HG02852 (cell line): Measurements from ENCODE around the gene ARL10.

Experiments
- ATAC-seq: cut with Tn5 transposase; IDR thresholded peaks from one replicate; pipeline ENCODE4 v1.9.1; 2021; ENCODE audit warnings: mild to moderate bottlenecking, moderate library complexity; ENCODE audit not compliant: unreplicated experiment

The ARL10 gene

DNA sequence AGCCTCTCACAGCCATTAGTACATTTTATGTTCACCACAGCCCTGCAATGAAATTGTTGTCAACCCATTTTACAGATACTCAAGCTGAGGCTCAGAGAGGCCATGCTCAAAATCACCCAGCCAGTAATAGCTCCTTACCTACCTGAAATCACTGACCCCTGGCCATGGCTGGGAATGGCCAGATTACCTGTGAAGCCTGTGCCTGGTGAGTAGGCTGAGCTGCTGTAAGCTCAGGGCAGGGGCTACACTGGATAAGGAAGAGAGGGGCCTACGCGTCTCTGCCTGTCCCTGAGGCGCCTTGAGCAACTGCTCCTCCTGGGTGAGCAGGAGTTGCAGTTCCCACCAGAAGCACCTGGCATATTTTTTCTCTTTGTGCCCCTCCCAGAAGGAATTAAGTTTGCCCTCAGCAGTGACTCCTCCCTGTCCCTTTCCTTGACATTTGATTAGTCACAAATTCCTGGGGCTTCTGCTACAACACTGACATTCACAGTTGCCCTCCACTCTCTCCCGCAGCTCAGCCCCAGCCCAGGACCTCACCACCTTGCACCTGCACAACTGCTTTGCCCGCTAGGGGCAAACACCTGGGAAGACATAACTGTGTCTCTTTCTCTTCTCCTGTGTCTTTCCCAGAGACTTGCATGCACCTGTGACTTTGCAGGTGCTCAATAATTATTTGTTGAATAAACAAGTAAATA is 45.3 kb downstream of the ARL10 start:
- ATAC-seq: no peak

DNA sequence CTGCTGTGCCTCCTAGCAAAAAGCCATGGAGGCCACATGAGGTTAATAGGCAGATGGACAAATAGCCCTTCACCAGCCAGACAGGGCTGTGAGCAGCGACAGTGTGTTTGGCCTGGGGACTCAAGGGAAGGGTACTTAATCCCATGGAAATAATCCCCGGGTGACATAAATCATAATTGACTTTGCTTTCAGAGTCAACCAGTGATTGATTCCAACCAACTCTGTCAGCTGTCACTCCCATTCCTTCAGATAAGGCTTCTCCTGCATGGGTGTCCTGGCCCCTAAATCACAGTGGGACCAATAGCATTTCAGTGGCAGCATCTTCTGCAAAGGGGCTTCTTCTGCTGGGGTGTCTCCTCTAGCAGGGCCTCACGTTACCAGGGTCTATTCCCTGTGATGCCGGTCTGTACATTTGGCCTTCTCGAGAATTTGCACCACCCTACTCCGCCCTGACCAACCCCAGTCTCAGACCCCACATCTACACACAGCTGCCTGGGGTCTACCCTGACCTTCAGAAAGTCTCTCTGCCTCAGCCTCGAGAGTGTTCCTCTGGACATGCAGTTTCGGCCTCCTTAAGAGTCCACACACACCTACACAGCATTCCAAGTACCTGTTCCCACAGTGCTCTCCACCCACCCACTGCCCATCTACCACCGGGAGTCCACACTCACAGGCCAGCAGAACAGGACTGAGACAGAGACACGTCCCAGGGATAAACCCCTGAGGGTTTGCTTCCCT is 47.4 kb downstream of the ARL10 start:
- no peak for ATAC-seq

DNA sequence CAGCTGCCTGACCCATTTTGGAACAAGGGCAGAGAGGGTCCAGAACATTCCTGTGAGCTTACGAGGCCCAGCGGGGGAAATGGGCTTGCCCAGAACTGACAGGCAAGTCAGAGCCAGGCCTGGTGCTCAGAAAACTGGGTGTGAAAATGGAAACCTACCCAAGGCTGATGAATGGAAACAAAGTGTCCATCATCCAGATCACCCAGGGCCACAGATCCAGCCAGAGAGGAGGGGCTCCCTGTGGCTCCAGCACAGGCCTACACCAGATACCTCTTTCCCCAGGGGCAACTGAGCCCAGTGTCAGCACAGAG is 47.9 kb downstream of the ARL10 start:
- ATAC-seq: no peak

DNA sequence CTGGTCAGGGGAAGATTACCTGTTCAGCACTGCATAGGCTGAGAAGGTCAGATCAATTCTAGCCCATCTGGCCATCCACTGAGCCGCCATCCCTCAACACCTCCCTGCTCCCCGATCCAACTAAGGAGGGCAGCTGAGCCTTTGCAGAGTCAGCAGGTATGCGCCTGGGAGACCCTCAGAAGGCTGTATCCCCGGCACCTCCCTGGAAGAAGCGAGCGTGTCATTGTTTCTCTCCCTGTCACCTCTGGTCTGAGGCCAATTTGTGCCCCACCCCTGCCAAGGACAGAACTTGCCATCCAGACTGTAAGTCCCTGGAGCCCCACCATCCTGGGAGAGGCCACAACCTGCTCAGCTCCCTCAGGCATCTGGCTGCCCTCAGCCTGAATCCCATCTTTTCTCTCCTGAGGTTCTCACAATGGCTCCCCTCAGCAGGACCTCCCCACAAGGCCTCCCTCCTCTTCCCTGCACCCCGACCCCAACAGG is 48.5 kb downstream of the ARL10 start:
- no peak for ATAC-seq

DNA sequence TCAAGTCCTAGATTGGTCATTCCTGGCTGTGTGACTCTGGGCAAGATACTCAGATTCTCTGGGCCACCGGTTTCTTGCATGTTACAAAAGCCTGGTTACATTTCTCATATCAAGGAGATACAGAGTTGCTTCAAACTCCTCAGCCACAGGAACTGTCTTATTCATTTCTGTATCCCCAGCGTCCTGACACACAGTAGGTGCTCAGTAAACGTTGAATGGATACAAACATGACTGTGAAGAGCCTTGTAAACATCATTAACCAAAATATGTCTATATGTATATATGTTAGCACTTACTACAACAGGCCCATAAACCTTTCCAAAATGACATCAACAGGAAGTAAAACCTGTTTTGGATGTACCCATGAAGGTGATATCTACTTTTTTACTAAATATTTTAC is 49.4 kb downstream of the ARL10 start:
- ATAC-seq: no peak

DNA sequence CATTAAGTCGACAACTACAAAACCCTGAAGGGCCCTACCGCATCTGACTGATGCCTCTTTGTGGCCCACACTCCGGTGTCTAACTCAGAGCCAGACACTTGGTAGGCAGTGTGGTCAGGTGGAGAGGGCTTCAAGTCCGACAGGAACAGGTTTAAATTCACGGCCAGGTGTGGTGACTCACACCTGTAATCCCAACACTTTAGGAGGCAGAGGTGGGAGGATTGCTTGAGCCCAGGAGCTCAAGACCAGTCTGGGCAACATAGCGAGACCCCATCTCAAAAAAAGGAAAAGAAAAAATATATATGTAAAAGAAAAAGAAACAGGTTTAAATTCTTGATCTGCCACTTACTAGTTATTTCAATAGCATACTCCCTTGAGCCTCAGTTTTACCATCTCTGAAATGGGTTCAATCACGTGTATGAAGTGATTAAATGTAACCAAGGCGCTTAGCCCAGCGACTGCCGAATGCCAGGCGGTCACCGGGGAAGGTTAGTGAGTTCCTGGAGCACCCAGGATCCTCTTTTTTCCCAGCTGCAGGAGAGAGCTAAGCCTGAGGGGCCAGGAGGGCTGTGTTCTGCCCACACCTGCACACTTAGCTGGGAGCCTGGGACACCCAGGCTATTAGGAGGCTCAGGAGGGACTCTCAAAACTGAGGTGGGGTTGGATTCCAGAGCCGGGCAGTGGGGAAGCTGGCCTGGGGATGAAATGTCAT is 50.1 kb downstream of the ARL10 start:
- peak; percentile 5 for ATAC-seq

DNA sequence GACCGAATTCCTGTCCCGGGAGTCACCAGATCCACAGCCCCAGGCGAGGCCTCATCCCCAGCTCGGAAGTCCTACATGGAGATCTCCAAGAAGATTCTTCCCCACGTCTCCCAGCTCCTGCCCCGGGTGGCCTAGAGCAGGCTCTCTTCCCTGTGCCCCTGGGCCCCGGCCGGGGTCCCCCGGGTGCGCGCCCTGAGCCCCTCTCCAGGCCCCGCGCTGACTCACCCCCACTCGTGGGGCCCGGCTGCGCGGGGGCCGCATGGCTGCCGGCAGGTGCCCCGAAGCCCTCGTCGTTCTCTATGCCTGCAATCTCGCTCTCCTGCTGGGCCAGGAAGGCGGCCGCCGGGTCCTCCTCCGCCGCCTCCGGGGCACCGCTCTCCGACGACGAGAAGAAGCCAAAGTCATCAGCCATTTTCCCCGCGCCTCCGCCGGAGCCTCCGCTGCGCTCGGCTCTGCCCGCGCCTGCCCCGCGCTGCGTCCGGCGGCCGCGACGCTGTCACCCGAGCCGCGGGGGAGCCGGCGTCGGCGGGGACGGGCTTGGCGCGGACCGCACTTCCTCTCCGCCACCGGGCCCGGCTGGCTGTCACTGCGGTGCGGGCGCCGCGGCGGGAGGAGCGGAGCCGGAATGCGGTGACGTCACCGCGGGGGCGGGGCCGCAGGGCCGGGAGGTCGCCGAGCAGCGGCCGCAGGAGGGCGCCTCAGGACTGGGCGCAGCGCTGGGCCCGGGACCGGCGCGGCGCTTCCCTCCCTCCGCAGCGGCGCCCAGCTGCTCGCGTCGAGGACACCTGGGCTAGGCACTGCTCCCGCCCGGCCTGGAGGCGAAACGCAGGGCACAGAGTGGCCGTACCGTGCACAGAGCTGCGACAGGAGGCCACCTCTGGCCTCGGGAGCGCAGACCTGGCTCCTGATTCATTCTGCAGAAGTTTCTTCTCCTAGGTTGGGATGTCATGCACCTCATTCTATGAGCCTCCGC is 51.0 kb downstream of the ARL10 start, which contains the start of gene CLTB:
TSS of gene CLTB (minus strand) at position 588 of the 973 bp plus-strand sequence. CDS start at position 412, 176 bp downstream.
- peak; percentile 91 for ATAC-seq

DNA sequence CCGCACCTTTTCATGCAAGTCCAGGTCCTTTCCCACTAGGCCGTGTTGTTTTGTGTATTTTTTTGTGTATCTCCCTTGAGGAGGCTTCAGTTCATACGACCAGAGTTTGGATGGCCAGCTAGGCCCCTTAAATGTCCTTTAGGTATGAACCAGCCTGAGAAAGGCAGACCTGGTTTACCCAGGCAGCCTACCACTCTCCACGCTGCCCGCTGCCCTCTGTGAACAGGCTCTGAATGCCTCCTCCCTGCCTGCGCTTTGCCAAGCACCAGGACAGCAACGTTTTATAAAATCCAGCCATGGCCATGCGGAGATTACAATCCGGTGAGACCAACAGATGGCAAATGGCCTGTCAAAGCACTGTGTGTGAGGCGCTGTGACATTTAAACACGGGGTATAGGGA is 51.7 kb downstream of the ARL10 start:
- no peak for ATAC-seq

DNA sequence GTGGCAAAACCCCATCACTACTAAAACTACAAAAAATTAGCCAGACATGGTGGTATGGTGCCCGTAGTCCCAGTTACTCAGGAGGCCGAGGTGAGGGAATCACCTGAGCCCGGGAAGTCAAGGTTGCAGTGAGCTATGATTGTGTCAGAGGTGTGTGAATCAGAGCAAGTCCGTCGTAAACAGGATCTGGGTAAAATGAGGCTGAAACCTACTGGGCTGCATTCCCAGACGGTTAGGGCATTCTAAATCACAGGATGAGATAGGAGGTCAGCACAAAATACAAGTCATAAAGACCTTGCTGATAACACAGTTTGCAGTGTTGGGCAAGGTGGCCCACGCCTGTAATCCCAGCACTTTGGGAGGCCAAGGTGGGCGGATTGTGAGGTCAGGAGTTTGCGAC is 53.0 kb downstream of the ARL10 start:
- no peak for ATAC-seq

DNA sequence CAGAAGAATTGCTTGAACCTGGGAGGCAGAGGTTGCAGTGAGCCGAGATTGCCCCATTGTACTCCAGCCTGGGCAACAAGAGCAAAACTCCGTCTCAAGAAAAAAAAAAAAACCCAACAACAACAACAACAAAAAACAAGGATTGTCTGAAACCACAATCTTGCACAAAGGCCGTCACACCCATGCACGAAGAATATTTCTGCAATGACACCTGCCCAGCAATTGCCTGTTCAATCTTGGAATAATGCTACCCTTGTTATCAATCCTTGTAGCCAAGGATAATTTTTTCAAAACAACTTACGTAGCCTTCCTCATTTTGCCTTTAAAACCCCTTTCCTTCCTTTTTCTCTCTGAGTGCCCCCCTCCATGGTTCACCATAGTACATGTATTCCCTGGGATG is 54.8 kb downstream of the ARL10 start:
- ATAC-seq: no peak

DNA sequence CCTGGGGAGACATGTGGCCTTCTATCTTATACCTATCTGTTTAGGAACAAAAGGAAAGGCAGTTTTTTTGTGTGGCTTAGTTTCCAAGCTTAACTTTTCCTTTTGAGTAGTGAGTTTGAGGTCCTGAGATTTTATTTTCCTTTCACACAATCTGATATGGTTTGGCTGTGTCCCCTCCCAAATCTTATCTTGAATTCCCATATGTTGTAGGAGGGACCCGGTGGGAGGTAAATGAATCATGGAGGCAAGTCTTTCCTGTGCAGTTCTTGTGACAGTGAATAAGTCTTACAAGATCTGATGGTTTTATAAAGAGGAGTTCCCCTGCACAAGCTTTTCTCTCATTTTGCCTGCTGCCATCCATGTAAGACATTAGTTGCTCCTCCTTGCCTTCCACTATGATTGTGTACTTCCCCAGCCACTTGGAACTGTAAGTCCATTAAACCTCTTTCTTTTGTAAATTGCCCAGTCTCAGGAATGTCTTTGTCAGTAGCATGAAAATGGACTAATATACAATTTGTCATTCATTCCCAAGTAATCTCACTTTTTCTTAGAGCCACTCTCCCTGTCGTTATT is 55.8 kb downstream of the ARL10 start:
- ATAC-seq: no peak

DNA sequence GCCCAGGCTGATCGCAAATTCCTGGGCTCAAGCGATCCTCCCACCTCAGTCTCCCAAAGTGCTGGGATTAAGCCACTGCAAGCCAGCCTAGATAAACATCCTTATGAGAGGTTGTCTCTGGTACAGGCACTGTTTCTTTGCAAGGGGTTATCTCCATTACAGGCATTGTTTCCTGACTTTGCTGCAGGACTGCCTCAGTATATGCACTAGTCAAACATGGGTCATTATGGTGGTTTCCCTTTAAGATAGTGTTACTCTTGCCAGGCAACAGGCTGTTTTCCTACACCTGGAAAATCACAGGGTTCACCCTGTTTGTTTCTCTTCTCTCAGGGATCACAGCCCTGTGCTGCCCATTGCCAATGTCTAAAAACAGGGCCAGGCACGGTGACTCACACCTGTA is 58.9 kb downstream of the ARL10 start:
- no peak for ATAC-seq

DNA sequence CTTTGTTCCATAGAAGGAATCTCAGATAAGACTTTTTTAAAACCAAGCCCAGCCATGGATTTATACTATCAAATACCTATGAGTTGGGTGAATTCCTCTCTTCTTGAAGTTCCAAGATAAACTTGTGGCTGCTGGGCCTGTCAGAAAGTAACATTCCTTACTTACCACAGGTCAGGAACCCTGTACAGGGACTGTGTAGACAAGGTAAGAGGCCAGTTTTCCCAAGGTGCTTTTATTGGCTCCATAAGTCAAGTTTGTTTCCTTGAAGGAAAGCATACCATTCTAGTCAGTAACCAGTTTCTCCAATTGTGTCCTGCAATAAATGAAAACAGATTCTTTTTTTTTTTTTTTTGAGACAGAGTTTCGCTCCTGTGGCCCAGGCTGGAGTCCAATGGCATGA is 59.9 kb downstream of the ARL10 start:
- ATAC-seq: no peak

DNA sequence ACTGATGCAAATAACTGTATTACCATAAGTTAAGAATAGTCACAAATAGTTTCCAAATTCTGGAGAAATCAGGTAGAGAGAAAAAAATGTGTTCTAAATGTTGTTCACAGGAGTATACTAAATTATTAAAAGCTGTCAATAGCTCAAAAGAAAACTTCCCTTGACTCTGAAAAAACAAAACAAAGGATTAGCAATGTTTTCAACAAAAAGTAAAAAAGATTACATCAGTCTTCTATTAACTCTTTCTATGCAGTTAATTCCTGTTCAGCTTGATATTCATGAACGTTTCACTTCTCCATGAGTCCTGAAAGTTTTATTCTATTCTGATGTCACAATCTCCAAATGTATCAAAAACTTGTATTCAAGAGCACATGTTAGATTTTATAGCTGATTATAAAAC is 60.5 kb downstream of the ARL10 start:
- no peak for ATAC-seq

DNA sequence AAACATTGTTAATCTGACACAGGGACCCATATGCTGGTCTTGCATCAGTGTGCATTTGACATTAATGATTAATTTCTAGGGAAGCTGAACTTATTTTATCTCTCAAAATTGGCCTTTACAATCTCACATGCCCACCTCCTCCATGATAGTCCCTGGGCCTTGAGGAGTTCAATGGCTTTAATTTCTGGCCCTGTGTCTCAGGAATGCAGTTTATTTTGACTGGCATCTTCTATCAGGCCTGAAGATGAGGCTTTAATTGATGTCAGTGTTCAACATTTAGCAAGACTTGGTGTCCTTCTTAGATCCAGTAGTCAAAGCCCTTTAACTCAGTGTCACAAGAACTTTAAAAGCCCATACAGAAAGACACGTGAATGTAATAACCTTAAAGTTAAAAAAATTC is 61.6 kb downstream of the ARL10 start:
- no peak for ATAC-seq

DNA sequence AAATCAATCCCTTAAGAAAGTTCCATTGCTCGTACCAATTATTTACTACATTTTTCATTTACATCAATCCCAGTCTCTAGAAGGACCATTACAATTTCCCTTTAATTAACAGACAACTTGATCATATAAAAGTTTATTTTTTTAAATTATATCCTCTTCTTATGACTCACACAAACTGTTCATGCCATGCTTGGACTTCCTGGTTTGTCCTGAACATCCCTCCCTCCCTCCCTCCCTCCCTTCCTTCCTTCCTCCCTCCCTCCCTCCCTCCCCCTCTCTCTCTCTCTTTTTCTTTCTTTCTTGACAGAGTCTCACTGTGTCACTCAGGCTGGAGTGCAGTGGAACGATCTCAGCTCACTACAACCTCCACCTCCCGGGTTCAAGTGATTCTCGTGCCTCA is 62.7 kb downstream of the ARL10 start:
- ATAC-seq: no peak

DNA sequence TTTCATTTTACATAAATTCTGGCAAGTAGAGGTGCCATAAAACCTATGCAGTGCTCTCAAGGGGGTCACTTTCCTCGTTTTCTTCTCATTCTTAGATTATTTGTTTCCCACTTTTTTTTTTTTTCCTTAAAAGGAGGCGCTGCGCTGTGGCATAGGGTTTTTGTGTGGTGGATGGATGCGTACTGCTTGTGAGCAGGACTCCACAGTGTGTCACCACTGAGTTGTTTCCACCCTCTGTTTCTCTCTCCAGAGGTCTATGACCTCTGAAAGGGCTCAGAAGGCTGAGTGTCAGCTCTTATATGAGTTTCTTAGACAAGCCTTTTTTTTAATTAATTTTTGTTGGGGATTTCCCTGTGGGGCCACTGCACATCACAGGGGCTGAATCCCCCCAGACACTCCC is 64.7 kb downstream of the ARL10 start:
- no peak for ATAC-seq
